ENCODE results near the gene GRIK3.
A peak's percentile ranks its signal among the peaks of the same experiment; 100 is the strongest.

The GRIK3 gene

GRCh38 chr1:37035796-37036666 is 1.7 kb upstream of the GRIK3 start:
- peak; percentile 37 for TF ChIP-seq CTCF (IDR thresholded peaks at IDR 0.05; ENCODE audit: low read depth, low read length)

GRCh38 chr1:37035014-37035691 is 838 bp upstream of the GRIK3 start:
- no peak for TF ChIP-seq CTCF (IDR thresholded peaks at IDR 0.05; ENCODE audit: low read depth, low read length)
- Histone ChIP-seq H3K4me1 (peaks cover 9% of the 10 kb centered on the region), H3K4me3 (ENCODE audit: low read depth, low read length) (peak overlapping the region; percentile 39), H3K9me3 (no peaks in the 10 kb centered on the region), H3K36me3 (no peaks in the 10 kb centered on the region), H3K27me3 (peaks cover 4% of the 10 kb centered on the region; the same call in 1 of the 2 replicates)
- no peak for DNase-seq

More at GRCh38 chr1:37035796-37036666, 1.7 kb upstream of the GRIK3 start:
- Histone ChIP-seq H3K4me1 (peaks cover 9% of the 10 kb centered on the region), H3K36me3 (no peaks in the 10 kb centered on the region), H3K27me3 (peaks cover 4% of the 10 kb centered on the region; the same call in 1 of the 2 replicates), H3K9me3 (no peaks in the 10 kb centered on the region), H3K4me3 (ENCODE audit: low read depth, low read length) (peak overlapping the region; percentile 39; the same call in 1 of the 2 replicates)
- DNase-seq: peak; percentile 70

- no peaks in the 10 kb centered on the region for H3K36me3 ChIP-seq
- H3K27me3 ChIP-seq: peaks cover 4% of the 10 kb centered on the region; the same call in 1 of the 2 replicates
- H3K9me3 ChIP-seq: no peaks in the 10 kb centered on the region
- H3K4me1 ChIP-seq: peaks cover 16% of the 10 kb centered on the region
- peak; percentile 18 for DNase-seq
- H3K4me3 ChIP-seq (ENCODE audit: low read depth, low read length): peak overlapping the region; percentile 62
- no peak for TF ChIP-seq CTCF (IDR thresholded peaks at IDR 0.05; ENCODE audit: low read depth, low read length)
These were observed 787 bp downstream of the GRIK3 start for GRCh38 chr1:37033355-37034101.

GRCh38 chr1:37032660-37033354 is 1.5 kb downstream of the GRIK3 start:
- H3K27me3 ChIP-seq: peaks cover 4% of the 10 kb centered on the region; the same call in 1 of the 2 replicates
- H3K4me1 ChIP-seq: peaks cover 16% of the 10 kb centered on the region
- TF ChIP-seq CTCF (IDR thresholded peaks at IDR 0.05; ENCODE audit: low read depth, low read length): no peak
- peak overlapping the region; percentile 62 for H3K4me3 ChIP-seq (ENCODE audit: low read depth, low read length)
- no peaks in the 10 kb centered on the region; the same call in 1 of the 2 replicates for H3K36me3 ChIP-seq
- DNase-seq: no peak
- H3K9me3 ChIP-seq: no peaks in the 10 kb centered on the region

- Histone ChIP-seq H3K4me1 (peaks cover 16% of the 10 kb centered on the region), H3K27me3 (peaks cover 4% of the 10 kb centered on the region; the same call in 1 of the 2 replicates), H3K9me3 (no peaks in the 10 kb centered on the region), H3K36me3 (no peaks in the 10 kb centered on the region; the same call in 1 of the 2 replicates), H3K4me3 (ENCODE audit: low read depth, low read length) (peak overlapping the region; percentile 62)
- no peak for TF ChIP-seq CTCF (IDR thresholded peaks at IDR 0.05; ENCODE audit: low read depth, low read length)
- DNase-seq: no peak
These were observed 2.4 kb downstream of the GRIK3 start for GRCh38 chr1:37031871-37032270.
